ENCODE data around the gene ZNF775. TPM values are rescaled to one million over a fixed set of nuclear protein-coding genes. Genes with fewer than 3 reads are reported as not detected.

The ZNF775 gene
- total and polyA plus RNA-seq, 2 of the 13 experiments (the other 11 are each of a cell fraction or from before 2014, with no cell fraction given) = 3.1 to 3.2 TPM

DNA sequence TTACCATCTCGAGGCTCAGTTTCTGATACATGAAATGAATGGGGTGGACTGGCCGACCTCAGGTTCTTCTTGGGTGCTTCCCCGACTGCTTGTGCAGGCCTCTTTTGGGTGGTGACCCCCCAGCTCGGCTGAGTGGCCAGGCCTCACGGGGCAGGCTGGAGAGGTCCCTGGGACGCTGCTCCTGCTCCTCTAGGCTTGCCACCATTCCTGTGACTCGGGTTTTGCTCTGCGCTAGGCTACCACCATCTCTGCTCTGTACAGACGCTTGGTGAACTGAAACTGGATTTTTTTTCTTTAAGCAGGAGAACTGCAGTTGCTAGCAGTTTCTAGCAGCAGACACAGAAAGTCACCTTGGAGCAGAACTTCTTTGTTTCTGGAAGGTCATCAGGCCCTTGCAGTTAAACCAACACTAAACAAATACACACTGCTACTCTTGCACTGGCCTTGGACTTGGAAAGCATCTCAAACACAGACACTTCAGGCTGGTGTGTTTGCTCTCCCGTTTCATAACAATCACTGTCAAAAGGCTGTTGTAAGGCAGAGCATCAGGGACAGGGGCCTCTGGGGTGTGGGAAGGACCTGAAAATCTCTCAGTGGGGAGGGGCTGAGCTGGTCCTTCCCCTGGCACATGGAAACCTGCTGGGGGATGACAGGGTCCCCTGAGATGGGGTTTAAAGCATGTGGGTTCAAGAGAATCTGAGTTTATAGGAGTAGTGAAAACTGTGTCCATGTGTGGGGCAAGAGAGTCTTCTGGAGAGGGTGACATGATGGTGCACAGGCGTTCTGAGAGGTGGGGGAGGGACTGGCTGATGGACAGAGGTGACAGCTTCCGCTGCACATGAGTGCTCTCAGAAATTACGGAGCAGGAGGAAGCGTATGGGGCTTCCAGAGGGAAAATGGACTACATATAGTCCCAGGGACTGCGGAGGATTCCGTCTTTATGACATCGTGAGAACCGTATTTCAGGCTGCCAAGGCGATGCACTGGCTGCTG lies 36.3 kb downstream of the ZNF775 start (continued):
- TF ChIP-seq, protein P1, sequence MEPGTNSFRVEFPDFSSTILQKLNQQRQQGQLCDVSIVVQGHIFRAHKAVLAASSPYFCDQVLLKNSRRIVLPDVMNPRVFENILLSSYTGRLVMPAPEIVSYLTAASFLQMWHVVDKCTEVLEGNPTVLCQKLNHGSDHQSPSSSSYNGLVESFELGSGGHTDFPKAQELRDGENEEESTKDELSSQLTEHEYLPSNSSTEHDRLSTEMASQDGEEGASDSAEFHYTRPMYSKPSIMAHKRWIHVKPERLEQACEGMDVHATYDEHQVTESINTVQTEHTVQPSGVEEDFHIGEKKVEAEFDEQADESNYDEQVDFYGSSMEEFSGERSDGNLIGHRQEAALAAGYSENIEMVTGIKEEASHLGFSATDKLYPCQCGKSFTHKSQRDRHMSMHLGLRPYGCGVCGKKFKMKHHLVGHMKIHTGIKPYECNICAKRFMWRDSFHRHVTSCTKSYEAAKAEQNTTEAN (CRISPR knock-in tag; conservative IDR thresholded peaks at IDR 0.05) = no peak
- TF ChIP-seq ARNTL (CRISPR knock-in tag; IDR thresholded peaks at IDR 0.05) (no peak), ZNF430 (CRISPR knock-in tag; IDR thresholded peaks at IDR 0.05) (no peak), RBFOX2 (IDR thresholded peaks at IDR 0.05; ENCODE audit: low read depth, low read length) (no peak), ZNF816 (CRISPR knock-in tag; IDR thresholded peaks at IDR 0.05; ENCODE audit: borderline replicate concordance) (no peak), ZNF431 (CRISPR knock-in tag; IDR thresholded peaks at IDR 0.05; ENCODE audit: borderline replicate concordance, low read depth) (peak; percentile 48; the same call in 1 of the 2 replicates), REXO4 (CRISPR knock-in tag; IDR thresholded peaks at IDR 0.05; ENCODE audit: borderline replicate concordance) (no peak), ELF1 (CRISPR knock-in tag; IDR thresholded peaks at IDR 0.05) (no peak), DMAP1 (CRISPR knock-in tag; IDR thresholded peaks at IDR 0.05) (peak; percentile 66; the same call in 1 of the 2 replicates), ZNF792 (CRISPR knock-in tag; IDR thresholded peaks at IDR 0.05) (peak; percentile 83; the same call in 1 of the 2 replicates), GABPA (IDR thresholded peaks at IDR 0.05; ENCODE audit: low read depth, low read length) (no peak), GABPA (CRISPR knock-in tag; IDR thresholded peaks at IDR 0.05; ENCODE audit: low read depth) (no peak), REPIN1 (CRISPR knock-in tag; IDR thresholded peaks at IDR 0.05; ENCODE audit: borderline replicate concordance, low read depth) (peak; percentile 67; the same call in 1 of the 2 replicates), FOXO1 (CRISPR knock-in tag; IDR thresholded peaks at IDR 0.05) (peak; percentile 83), SALL1 (CRISPR knock-in tag; IDR thresholded peaks at IDR 0.05) (peak; percentile 80)
- TF ChIP-seq, protein P2, sequence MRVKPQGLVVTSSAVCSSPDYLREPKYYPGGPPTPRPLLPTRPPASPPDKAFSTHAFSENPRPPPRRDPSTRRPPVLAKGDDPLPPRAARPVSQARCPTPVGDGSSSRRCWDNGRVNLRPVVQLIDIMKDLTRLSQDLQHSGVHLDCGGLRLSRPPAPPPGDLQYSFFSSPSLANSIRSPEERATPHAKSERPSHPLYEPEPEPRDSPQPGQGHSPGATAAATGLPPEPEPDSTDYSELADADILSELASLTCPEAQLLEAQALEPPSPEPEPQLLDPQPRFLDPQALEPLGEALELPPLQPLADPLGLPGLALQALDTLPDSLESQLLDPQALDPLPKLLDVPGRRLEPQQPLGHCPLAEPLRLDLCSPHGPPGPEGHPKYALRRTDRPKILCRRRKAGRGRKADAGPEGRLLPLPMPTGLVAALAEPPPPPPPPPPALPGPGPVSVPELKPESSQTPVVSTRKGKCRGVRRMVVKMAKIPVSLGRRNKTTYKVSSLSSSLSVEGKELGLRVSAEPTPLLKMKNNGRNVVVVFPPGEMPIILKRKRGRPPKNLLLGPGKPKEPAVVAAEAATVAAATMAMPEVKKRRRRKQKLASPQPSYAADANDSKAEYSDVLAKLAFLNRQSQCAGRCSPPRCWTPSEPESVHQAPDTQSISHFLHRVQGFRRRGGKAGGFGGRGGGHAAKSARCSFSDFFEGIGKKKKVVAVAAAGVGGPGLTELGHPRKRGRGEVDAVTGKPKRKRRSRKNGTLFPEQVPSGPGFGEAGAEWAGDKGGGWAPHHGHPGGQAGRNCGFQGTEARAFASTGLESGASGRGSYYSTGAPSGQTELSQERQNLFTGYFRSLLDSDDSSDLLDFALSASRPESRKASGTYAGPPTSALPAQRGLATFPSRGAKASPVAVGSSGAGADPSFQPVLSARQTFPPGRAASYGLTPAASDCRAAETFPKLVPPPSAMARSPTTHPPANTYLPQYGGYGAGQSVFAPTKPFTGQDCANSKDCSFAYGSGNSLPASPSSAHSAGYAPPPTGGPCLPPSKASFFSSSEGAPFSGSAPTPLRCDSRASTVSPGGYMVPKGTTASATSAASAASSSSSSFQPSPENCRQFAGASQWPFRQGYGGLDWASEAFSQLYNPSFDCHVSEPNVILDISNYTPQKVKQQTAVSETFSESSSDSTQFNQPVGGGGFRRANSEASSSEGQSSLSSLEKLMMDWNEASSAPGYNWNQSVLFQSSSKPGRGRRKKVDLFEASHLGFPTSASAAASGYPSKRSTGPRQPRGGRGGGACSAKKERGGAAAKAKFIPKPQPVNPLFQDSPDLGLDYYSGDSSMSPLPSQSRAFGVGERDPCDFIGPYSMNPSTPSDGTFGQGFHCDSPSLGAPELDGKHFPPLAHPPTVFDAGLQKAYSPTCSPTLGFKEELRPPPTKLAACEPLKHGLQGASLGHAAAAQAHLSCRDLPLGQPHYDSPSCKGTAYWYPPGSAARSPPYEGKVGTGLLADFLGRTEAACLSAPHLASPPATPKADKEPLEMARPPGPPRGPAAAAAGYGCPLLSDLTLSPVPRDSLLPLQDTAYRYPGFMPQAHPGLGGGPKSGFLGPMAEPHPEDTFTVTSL (CRISPR knock-in tag; IDR thresholded peaks at IDR 0.05; ENCODE audit: borderline replicate concordance) = peak; percentile 63; the same call in 1 of the 2 replicates
- TF ChIP-seq, protein P3, sequence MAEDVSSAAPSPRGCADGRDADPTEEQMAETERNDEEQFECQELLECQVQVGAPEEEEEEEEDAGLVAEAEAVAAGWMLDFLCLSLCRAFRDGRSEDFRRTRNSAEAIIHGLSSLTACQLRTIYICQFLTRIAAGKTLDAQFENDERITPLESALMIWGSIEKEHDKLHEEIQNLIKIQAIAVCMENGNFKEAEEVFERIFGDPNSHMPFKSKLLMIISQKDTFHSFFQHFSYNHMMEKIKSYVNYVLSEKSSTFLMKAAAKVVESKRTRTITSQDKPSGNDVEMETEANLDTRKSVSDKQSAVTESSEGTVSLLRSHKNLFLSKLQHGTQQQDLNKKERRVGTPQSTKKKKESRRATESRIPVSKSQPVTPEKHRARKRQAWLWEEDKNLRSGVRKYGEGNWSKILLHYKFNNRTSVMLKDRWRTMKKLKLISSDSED (CRISPR knock-in tag; IDR thresholded peaks at IDR 0.05) = no peak
- TF ChIP-seq, protein P4, sequence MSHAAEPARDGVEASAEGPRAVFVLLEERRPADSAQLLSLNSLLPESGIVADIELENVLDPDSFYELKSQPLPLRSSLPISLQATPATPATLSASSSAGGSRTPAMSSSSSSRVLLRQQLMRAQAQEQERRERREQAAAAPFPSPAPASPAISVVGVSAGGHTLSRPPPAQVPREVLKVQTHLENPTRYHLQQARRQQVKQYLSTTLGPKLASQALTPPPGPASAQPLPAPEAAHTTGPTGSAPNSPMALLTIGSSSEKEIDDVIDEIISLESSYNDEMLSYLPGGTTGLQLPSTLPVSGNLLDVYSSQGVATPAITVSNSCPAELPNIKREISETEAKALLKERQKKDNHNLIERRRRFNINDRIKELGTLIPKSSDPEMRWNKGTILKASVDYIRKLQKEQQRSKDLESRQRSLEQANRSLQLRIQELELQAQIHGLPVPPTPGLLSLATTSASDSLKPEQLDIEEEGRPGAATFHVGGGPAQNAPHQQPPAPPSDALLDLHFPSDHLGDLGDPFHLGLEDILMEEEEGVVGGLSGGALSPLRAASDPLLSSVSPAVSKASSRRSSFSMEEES (CRISPR knock-in tag; IDR thresholded peaks at IDR 0.05) = peak; percentile 78
